HuH-7.5 (cell line): ENCODE results near the gene IFNK.

ENCODE experiments used
- DNase-seq: peaks from one replicate; pipeline ENCODE4 v3.0.0; 2011; ENCODE audit warnings: low spot score

Gene IFNK

GRCh38 chr9:27514551-27514950 lies 9.5 kb upstream of the IFNK start:
- DNase-seq = no peak

GRCh38 chr9:27518006-27518405 lies 6.1 kb upstream of the IFNK start:
- no peak for DNase-seq

GRCh38 chr9:27518809-27519208 lies 5.3 kb upstream of the IFNK start:
- DNase-seq = no peak

- DNase-seq = no peak
These were observed 4.3 kb upstream of the IFNK start for GRCh38 chr9:27519466-27520465.

DNA sequence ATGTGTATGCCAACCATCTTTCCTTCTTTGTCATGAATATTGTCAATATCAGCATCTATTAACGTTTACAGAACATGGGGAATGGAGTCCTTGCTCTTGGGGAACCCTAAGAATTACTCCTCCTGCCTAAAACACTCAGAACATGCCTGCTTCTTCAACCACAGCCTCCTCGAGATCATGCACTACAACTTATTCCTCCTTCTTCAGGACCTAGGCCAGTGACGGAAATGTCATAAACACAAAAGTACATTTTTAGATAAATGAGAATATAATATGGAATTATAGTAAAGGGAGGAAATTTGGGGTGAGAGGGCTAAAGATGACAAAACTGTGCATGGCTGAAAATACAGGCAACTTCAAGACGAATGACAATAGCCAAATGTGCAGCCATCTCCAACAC lies 3.1 kb upstream of the IFNK start:
- no peak for DNase-seq

- DNase-seq = no peak
These were observed 949 bp upstream of the IFNK start for GRCh38 chr9:27523141-27523540.

- DNase-seq = no peak
These were observed 3.6 kb downstream of the IFNK start for GRCh38 chr9:27527702-27528075.

DNA sequence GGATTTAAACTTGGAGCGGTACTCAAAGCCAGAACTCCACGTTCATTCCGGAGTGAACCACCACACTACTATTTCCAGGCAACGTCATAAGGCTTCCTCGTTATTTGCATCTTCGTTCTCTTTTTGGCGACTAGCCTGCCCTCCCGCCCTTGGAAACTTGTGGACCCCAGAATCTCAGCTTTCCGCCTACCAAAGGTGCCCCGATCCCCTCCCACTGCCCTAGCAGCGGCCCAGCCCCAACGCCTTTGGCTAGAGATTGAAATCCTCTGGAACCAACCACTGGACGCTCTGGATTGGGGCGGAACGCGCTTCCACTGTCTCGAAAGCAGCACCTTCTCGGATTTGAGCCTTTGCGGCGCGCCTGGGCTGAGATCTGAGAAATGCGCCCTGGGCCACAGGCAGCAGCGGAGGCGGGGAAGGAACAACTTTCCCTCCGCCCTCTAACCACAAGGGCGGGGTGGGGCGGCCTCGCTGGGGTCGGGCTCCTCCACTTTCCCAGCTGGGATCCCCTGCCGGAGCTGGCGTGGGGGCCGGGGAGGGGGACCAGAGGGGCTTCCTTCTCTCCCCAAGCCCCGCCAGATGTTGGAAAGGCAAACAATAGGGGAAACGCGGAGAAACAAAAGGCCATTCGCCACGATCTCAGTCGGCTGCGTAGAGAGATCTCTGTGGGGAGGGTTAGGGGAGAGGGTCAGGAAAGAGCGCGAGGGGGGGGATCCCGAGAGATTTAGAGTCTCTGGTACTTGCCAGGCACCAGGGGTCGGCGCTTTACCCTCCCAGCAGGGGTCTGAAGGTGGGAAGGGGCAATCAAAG lies 4.2 kb downstream of the IFNK start:
- no peak for DNase-seq

GRCh38 chr9:27528886-27529315 lies 4.8 kb downstream of the IFNK start:
- DNase-seq = peak; percentile 25

- DNase-seq = peak; percentile 56
These were observed 5.5 kb downstream of the IFNK start, which contains the start of gene MOB3B for GRCh38 chr9:27529316-27530278. TSS of gene MOB3B (minus strand) at chr9:27529814. CDS start at chr9:27455550, 74,264 bp downstream.

DNA sequence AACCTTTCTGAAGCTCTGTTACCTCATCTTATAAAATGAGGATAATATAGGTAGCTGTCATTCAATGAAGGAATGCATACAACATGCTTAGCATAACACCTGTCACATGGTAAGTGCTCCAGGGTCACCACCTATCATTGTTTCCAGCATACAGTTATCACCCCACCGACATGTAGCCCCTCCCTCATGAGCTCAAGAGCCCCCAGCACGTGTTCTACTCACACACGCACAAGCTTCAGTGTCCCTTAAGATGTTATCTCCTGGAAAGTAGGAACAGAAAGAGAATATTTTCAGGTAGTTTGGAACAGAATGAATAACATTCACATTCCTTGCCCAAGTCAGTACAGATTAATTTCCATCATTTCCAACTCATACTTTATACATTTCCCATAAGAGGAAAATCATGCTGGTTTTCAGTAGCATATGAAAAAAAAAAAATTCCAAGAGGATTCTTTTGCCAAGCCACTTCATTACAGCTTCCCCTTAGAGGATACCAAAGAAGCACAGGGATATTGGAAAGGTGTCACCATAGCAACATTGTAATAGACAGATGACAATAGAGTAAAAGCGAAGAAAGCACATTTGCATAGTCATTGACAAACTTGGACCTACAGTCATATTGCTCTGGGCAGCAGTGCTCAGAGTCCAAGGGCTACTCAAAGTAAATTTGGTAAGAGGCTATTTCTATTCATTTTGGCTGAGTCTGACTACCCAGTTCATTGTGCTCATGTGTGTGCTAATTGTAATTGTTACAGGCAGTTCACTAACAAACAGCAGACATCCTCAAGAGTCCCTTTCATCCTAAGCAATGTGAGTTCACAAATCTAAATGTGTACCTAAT lies 7.0 kb downstream of the IFNK start:
- no peak for DNase-seq

- DNase-seq = no peak
These were observed 8.0 kb downstream of the IFNK start for GRCh38 chr9:27532046-27532445.

- no peak for DNase-seq
These were observed 9.2 kb downstream of the IFNK start for GRCh38 chr9:27533311-27533710.

- DNase-seq = no peak
These were observed 10.0 kb downstream of the IFNK start for GRCh38 chr9:27534131-27534530.

- no peak for DNase-seq
These were observed 10.6 kb downstream of the IFNK start for GRCh38 chr9:27534658-27535209.

DNA sequence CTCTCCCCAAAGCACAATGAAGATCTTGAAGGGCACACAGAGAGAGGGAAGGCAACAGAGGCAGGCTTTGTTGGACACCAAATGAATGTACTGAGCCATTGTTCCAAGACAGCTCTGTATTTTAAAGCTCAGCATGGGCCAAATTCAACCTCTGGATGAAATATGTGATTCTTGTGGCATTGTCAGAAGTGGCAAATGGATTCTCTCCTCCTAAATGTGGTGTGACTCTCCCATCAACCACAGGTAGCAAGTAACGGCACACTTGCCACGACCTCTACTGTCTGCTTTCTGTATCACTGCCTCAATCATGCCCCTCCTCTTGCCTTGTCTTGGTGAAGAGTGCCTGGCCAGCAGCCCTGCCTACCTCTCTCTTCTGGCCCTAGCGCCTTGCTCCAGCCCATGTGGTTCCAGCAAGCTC lies 11.6 kb downstream of the IFNK start:
- no peak for DNase-seq

DNA sequence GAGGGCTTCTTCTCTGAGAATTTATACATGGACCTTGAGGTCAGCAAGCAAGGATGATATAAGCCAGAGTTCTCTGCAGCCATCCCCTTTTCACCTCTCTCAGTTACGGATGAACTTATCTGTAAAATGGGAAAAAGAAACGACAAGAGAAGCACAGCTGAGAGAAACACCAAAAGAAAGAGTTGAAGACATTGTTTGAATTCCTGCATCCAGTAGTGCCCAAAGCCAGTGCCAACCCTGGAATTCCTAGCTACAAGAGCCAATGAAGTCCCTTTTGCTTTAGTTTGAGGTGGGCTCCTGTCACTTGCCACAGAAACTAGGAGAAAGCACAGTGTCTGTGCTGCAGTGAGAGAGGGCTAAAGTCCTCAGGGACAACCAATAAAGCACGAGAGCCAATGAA lies 12.1 kb downstream of the IFNK start:
- no peak for DNase-seq

DNA sequence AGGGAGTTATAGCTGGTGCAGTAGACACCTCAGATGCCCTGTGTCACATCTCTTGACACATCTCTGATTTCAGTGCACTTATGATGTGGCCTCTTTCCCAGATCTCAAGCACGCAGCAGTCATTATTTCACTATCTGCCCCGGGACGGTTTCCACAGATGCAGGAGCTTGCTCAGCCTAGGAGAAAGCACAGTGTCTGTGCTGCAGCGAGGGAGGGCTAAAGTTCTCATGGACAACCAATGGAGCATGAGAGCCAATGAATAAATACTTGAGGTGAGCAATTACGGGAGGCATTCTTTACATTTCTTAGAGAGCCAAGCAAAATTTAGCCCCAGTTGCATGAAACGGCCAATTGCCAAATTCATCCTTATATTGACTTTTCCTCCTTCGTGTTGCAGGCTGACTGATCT lies 12.9 kb downstream of the IFNK start:
- DNase-seq = no peak

GRCh38 chr9:27537756-27538155 lies 13.7 kb downstream of the IFNK start:
- DNase-seq = no peak

DNA sequence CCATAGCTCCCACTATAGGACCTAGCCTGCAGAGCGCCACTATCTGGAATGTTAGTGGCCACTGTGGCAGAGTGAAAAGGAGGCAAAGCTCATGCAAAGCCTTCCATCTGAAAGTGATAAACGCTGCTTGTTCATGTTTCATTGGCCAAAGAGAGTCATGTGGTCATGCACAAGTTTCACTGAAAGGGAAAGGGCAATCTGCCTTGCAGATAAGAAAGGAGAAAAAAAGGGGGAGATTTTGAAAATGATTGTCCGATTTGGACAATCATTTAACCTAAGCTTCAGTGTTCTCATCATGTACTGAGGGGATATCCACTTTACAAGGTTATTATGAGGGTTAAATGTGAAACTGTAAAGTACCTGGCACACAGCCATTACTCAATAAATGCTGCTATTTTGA lies 14.6 kb downstream of the IFNK start:
- DNase-seq = no peak
